K562 (cell line): ENCODE measurements around the gene HCFC1R1. TPM values are rescaled to one million over a fixed set of nuclear protein-coding genes. Genes with fewer than 3 reads are reported as not detected.

Source experiments
- EP400 ChIP-seq: fragments of 450-650 bp; IDR thresholded peaks from 2 replicates; pipeline ENCODE4 v1.6.1; 2017; ENCODE audit warnings: antibody characterized with exemption, mild to moderate bottlenecking, moderate library complexity
- ETV5 ChIP-seq: sonication (generic); formaldehyde crosslinking; IDR thresholded peaks from 2 replicates; pipeline ENCODE4 v1.4.0; 2020; ENCODE audit warnings: low read depth, mild to moderate bottlenecking, missing genetic modification reagents
- ILK ChIP-seq: fragments of 450-650 bp; IDR thresholded peaks from 2 replicates; pipeline ENCODE4 v1.6.1; 2016; ENCODE audit warnings: missing genetic modification characterization, low read depth, mild to moderate bottlenecking, missing compliant biosample characterization, moderate library complexity, borderline replicate concordance
- KLF13 ChIP-seq: fragments of 450-650 bp; IDR thresholded peaks from 2 replicates; pipeline ENCODE4 v1.6.1; 2016; ENCODE audit warnings: missing genetic modification characterization, low read depth, mild to moderate bottlenecking, missing compliant biosample characterization, moderate library complexity, borderline replicate concordance
- MTA1 ChIP-seq: fragments of 450-650 bp; IDR thresholded peaks from 2 replicates; pipeline ENCODE4 v1.6.1; 2017; ENCODE audit warnings: borderline replicate concordance
- PHB ChIP-seq: fragments of 250-450 bp; sonication (Bioruptor Pico); IDR thresholded peaks from 2 replicates; pipeline ENCODE4 v1.5.0; 2021
- PURB ChIP-seq: sonication (generic); formaldehyde crosslinking; IDR thresholded peaks from 2 replicates; pipeline ENCODE4 v1.9.0; 2021; ENCODE audit warnings: low read depth, mild to moderate bottlenecking, missing genetic modification reagents
- RAD51 ChIP-seq: fragments of 450-650 bp; IDR thresholded peaks from 2 replicates; pipeline ENCODE4 v1.7.1; 2016; ENCODE audit warnings: low read depth, mild to moderate bottlenecking, borderline replicate concordance
- RBM14 ChIP-seq: fragments of 200-400 bp; formaldehyde crosslinking; IDR thresholded peaks from 2 replicates; pipeline ENCODE4 v1.6.1; 2018; ENCODE audit warnings: low read depth, mild to moderate bottlenecking, low read length, moderate library complexity, borderline replicate concordance; ENCODE audit not compliant: insufficient read depth
- RBM22 ChIP-seq: fragments of 200-400 bp; formaldehyde crosslinking; IDR thresholded peaks from 2 replicates; pipeline ENCODE4 v1.6.1; 2018; ENCODE audit warnings: low read length, low read depth; ENCODE audit not compliant: poor library complexity, severe bottlenecking
- SIN3A ChIP-seq, 2 experiments: fragments of 150-350 bp in 1 of 2; IDR thresholded peaks; 2 replicates each; pipeline ENCODE4 v1.6.1; 2011 to 2016; ENCODE audit warnings: borderline replicate concordance in 2 of 2, low read depth in 2 of 2, low read length in 2 of 2, mild to moderate bottlenecking in 2 of 2, moderate library complexity in 2 of 2; ENCODE audit not compliant: control insufficient read depth in 1 of 2
- SMAD1 ChIP-seq: fragments of 150-350 bp; IDR thresholded peaks from 2 replicates; pipeline ENCODE4 v1.6.1; 2014; ENCODE audit warnings: low read length, low read depth; ENCODE audit not compliant: partially characterized antibody
- SMAD2 ChIP-seq: fragments of 150-350 bp; IDR thresholded peaks from 2 replicates; pipeline ENCODE4 v1.6.1; 2014; ENCODE audit warnings: low read depth, mild to moderate bottlenecking, low read length
- SMARCB1 ChIP-seq: IDR thresholded peaks from 2 replicates; pipeline ENCODE4 v1.6.1; 2011; ENCODE audit warnings: improper control_type of control experiment, low read depth; ENCODE audit not compliant: insufficient read length
- SMC3 ChIP-seq: conservative IDR thresholded peaks from 2 replicates; pipeline ENCODE4 v1.6.1; 2011; ENCODE audit warnings: low read depth, low read length, improper control_type of control experiment; ENCODE audit not compliant: insufficient read depth
- SP1 ChIP-seq: sonication (generic); formaldehyde crosslinking; IDR thresholded peaks from 2 replicates; pipeline ENCODE4 v1.8.1; 2022; ENCODE audit warnings: mild to moderate bottlenecking, missing genetic modification reagents
- TCF7 ChIP-seq: sonication (generic); IDR thresholded peaks from 2 replicates; pipeline ENCODE4 v1.6.1; 2016; ENCODE audit warnings: antibody characterized with exemption, borderline replicate concordance
- ZBTB17 ChIP-seq: fragments of 450-650 bp; formaldehyde crosslinking; IDR thresholded peaks from 2 replicates; pipeline ENCODE4 v1.4.0; 2020; ENCODE audit warnings: mild to moderate bottlenecking
- ZNF282 ChIP-seq: sonication (generic); formaldehyde crosslinking; IDR thresholded peaks from 2 replicates; pipeline ENCODE4 v1.8.1; 2023; ENCODE audit warnings: missing genetic modification reagents
- ZNF696 ChIP-seq: fragments of 250-450 bp; sonication (Bioruptor Pico); conservative IDR thresholded peaks from 2 replicates; pipeline ENCODE4 v1.4.0; 2020; ENCODE audit warnings: mild to moderate bottlenecking, moderate library complexity
- ZNF764 ChIP-seq: fragments of 250-450 bp; sonication (Bioruptor Pico); IDR thresholded peaks from 2 replicates; pipeline ENCODE4 v1.4.0; 2020; ENCODE audit warnings: low read depth, mild to moderate bottlenecking, moderate library complexity
- polyA plus RNA-seq, 8 experiments: library from polyadenylated mRNA; depleted of rRNA in 4 of 8; stranded (reverse) in 5 of 8; unstranded in 3 of 8; fragments of >200 nt; fragmentation: Nextera tagmentation in 2 of 8; fragmentation: Illumina TruSeq in 1 of 8; extraction: Ambion mirVana in 2 of 8; extraction: Trizol in 1 of 8; gene quantifications; 2 replicates each; pipeline versions ENCODE4 v1.2.1 to v1.2.3, GENCODE V29; 2011 to 2014; ENCODE audit warnings: inconsistent platforms in 1 of 8, missing spikeins in 1 of 8
- total RNA-seq, 7 experiments: library from RNA; depleted of rRNA in 6 of 7; stranded (reverse); fragments of >200 nt in 6 of 7; fragmentation: Illumina TruSeq in 2 of 7; extraction: Trizol in 2 of 7; gene quantifications; 2 replicates each; pipeline versions ENCODE4 v1.2.1 to v1.2.3, GENCODE V29; 2011 to 2021; ENCODE audit warnings: low replicate concordance in 1 of 7
- TF ChIP-seq, protein P1 (sequence below): fragments of 450-650 bp; IDR thresholded peaks from 2 replicates; pipeline ENCODE4 v1.6.1; 2017; ENCODE audit warnings: antibody characterized with exemption, mild to moderate bottlenecking

The HCFC1R1 gene
- total and polyA plus RNA-seq, 9 of the 15 experiments (the other 6 are each of a cell fraction or from before 2014, with no cell fraction given): 2.2 to 29.0 (median 11.2) TPM

DNA sequence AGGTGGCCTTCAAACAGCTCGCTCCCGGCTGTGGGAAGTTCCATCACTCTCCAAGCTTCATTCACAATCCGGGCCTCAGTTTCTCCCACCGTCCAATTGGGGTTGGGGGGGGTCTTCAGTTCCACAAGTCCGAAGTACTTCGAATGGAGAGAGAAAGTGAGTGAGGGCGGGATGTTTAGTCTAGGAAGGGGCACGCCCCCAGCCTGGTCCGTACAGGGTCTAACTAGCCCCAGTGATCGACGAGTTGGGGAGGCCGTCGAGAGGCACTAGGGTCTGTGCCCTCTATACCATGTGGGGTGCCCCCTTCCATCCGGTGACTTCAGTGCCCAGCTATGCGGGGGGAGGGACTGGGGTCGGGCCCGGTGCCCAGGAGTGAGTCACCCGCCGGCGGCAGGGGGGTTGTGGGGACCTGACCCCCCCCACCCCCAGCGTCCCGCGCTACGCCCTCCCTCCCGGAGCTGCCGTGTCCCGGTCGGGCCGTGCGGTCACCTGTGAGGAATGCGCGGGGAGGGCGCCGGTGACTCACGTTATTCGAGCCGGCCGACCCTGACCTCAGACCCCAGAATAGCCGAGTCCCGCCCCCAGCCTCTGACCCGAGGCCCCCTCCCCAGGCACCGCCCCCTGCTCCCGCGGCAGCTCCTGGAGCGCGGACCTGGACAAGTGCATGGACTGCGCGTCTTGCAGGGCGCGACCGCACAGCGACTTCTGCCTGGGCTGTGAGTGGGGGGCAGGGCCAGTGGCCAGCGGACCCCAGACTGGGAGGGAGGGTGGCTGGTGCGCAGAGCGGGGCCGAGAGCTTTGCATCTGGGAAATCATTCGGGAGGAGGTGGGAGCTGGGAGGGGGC, 2.9 kb downstream of the HCFC1R1 start (continued):
- TF ChIP-seq ZNF282 (0 out of 2 replicates have a peak, but pooled peaks have one; percentile 6), ZNF696 (CRISPR knock-in tag) (no peak), TCF7 (no peak), MTA1 (peak; percentile 18; the same call in 1 of the 2 replicates), SMC3 (no peak), PHB (no peak), PURB (no peak), RAD51 (0 out of 2 replicates have a peak, but pooled peaks have one; percentile 29), EP400 (peak; percentile 46; the same call in 1 of the 2 replicates), KLF13 (tag) (peak; percentile 53; the same call in 1 of the 2 replicates), ILK (tag) (no peak), ZNF764 (CRISPR knock-in tag) (no peak), RBM14 (no peak), ZBTB17 (CRISPR knock-in tag) (0 out of 2 replicates have a peak, but pooled peaks have one; percentile 4), SMAD1 (peak; percentile 19), RBM22 (peak; percentile 27), SIN3A (IDR thresholded peaks at IDR 0.05; ENCODE audit: borderline replicate concordance in 2 of 2, control insufficient read depth in 1 of 2, low read depth in 2 of 2, low read length in 2 of 2) (no peak), SMAD2 (no peak), ETV5 (CRISPR knock-in tag) (peak; percentile 74; the same call in 1 of the 2 replicates), SMARCB1 (no peak), SP1 (peak; percentile 63)
- TF ChIP-seq, protein P1, sequence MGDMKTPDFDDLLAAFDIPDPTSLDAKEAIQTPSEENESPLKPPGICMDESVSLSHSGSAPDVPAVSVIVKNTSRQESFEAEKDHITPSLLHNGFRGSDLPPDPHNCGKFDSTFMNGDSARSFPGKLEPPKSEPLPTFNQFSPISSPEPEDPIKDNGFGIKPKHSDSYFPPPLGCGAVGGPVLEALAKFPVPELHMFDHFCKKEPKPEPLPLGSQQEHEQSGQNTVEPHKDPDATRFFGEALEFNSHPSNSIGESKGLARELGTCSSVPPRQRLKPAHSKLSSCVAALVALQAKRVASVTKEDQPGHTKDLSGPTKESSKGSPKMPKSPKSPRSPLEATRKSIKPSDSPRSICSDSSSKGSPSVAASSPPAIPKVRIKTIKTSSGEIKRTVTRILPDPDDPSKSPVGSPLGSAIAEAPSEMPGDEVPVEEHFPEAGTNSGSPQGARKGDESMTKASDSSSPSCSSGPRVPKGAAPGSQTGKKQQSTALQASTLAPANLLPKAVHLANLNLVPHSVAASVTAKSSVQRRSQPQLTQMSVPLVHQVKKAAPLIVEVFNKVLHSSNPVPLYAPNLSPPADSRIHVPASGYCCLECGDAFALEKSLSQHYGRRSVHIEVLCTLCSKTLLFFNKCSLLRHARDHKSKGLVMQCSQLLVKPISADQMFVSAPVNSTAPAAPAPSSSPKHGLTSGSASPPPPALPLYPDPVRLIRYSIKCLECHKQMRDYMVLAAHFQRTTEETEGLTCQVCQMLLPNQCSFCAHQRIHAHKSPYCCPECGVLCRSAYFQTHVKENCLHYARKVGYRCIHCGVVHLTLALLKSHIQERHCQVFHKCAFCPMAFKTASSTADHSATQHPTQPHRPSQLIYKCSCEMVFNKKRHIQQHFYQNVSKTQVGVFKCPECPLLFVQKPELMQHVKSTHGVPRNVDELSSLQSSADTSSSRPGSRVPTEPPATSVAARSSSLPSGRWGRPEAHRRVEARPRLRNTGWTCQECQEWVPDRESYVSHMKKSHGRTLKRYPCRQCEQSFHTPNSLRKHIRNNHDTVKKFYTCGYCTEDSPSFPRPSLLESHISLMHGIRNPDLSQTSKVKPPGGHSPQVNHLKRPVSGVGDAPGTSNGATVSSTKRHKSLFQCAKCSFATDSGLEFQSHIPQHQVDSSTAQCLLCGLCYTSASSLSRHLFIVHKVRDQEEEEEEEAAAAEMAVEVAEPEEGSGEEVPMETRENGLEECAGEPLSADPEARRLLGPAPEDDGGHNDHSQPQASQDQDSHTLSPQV: no peak; the same call in 1 of the 2 replicates
